HUDEP-2 (cell line): Measurements from ENCODE around the gene MAP3K8.
"Not testable (repeated sequence)": the region's sequence is repeated elsewhere in the genome, so short reads cannot be mapped to it uniquely, and the experiment has no call there.

ENCODE experiments used
- DNase-seq, 76 experiments: peaks; one replicate each; lab custom pipeline; 2025; ENCODE audit not compliant: unreplicated experiment in 76 of 76; lab: John Stamatoyannopoulos, UW

MAP3K8 gene

GRCh38 chr10:30442019-30442606, 8.1 kb downstream of the MAP3K8 start:
- DNase-seq, result no peak

- DNase-seq, result no peak
Observed at GRCh38 chr10:30443049-30443448, 9.1 kb downstream of the MAP3K8 start.

GRCh38 chr10:30445711-30446110, 11.7 kb downstream of the MAP3K8 start:
- DNase-seq, result no peak

GRCh38 chr10:30447125-30447799, 13.3 kb downstream of the MAP3K8 start:
- DNase-seq, result no peak

GRCh38 chr10:30448092-30448491, 14.1 kb downstream of the MAP3K8 start:
- DNase-seq, result no peak

GRCh38 chr10:30453764-30454527, 20.0 kb downstream of the MAP3K8 start:
- no peak for DNase-seq

- DNase-seq, result no peak
Observed at GRCh38 chr10:30454744-30455510, 20.9 kb downstream of the MAP3K8 start.

GRCh38 chr10:30455816-30456215, 21.8 kb downstream of the MAP3K8 start:
- no peak for DNase-seq

- DNase-seq, result no peak
Observed at GRCh38 chr10:30456266-30456665, 22.3 kb downstream of the MAP3K8 start.

GRCh38 chr10:30459283-30459682, 25.3 kb downstream of the MAP3K8 start:
- no peak for DNase-seq

- no peak for DNase-seq
Observed at GRCh38 chr10:30460121-30460520, 26.1 kb downstream of the MAP3K8 start.

- DNase-seq, result no peak
Observed at GRCh38 chr10:30462513-30462912, 28.5 kb downstream of the MAP3K8 start.

GRCh38 chr10:30463944-30464451, 30.0 kb downstream of the MAP3K8 start:
- no peak for DNase-seq

GRCh38 chr10:30464675-30465074, 30.7 kb downstream of the MAP3K8 start:
- no peak for DNase-seq

- DNase-seq, result no peak
Observed at GRCh38 chr10:30466445-30466844, 32.5 kb downstream of the MAP3K8 start.

GRCh38 chr10:30467651-30468338, 33.8 kb downstream of the MAP3K8 start:
- DNase-seq, result no peak

GRCh38 chr10:30472414-30473155, 38.6 kb downstream of the MAP3K8 start:
- DNase-seq, result no peak

- not testable (repeated sequence) for DNase-seq
Observed at GRCh38 chr10:30475515-30475914, 41.5 kb downstream of the MAP3K8 start.

GRCh38 chr10:30476511-30477155, 42.6 kb downstream of the MAP3K8 start:
- no peak for DNase-seq
